ENCODE measurements around the gene ENOX1. TPM values are rescaled to one million over a fixed set of nuclear protein-coding genes. Genes with fewer than 3 reads are reported as not detected.

The ENOX1 gene
- polyA plus RNA-seq, 12 donors = 8.0 to 13.5 (median 10.3) TPM; not detected in 1

GRCh38 chr13:43608400-43609137, 178.2 kb downstream of the ENOX1 start:
- DNase-seq = no peak

GRCh38 chr13:43597599-43597945, 189.2 kb downstream of the ENOX1 start:
- DNase-seq = no peak

- no peak for DNase-seq
These were observed 189.7 kb downstream of the ENOX1 start for GRCh38 chr13:43596924-43597598.

DNA sequence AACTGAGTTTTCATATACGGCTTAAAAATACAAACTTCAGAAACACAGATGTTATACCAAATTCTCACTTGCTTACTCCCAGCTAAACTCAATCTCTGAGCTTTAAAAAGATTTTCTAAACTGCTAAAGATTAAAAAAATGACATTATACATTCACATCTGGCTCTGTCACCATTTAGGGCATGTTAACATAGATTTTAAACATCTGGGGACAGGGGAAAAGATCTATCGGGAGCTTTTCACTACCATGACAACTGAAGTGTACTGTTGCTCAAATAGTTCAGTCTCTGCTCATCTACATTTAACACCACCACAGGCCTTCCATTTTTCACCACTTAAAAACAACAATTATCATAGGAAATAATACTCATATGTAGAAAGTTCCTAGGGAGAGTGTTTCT, 190.8 kb downstream of the ENOX1 start:
- DNase-seq = no peak

DNA sequence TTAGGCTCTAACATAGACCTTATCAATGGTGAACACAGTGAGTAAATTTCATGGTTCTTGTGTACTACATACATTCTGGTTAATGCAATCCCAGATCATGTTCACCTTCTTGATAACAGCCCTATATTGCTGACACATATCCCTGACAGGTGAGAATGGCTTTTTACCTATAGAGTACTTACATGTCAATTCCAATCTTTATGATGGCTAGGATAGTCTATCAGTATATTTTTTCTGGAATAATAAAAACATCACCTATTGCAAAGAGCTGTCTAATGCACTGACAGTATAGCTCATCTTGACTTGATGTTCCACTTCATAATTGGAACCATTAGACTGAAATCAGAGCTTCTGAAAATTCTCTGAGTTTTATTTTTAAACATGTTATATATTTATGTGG, 199.4 kb downstream of the ENOX1 start:
- DNase-seq = no peak

DNA sequence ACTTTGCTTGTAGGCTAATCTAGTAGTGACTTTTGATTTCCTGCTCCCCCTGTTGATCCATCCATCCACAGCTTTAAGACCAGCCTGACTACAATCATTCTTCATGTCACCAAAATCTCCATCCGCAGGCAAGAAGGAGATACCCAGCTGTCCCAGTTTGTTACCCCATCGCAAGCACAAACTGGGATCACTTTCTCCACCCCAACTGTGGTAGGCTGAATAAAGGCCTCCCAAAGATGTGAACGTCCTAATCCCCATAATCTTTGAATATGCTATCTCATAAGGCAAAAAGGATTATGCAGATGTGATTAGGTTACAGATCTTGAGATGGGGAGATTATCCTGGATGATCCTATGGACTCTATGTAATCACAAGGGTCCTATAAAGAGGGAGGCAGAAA, 202.0 kb downstream of the ENOX1 start:
- DNase-seq = no peak

DNA sequence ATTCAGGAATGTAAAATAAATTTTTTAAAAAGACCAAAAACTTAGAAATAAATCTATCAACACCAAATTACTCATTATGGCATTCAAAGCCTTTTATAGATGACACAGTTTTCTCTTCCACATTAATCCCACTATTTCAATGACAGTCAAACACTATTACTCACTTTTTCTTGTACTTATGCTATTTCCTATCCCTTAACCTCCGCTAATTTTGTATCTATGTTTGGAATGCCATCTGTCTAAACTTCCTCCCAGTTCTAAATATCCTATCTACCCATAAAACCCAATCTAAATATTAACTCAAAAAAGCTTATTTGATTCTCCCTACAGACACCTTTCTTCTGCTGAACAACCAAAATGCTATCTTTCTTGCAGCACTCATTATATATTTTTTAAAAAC, 203.5 kb downstream of the ENOX1 start:
- no peak for DNase-seq

DNA sequence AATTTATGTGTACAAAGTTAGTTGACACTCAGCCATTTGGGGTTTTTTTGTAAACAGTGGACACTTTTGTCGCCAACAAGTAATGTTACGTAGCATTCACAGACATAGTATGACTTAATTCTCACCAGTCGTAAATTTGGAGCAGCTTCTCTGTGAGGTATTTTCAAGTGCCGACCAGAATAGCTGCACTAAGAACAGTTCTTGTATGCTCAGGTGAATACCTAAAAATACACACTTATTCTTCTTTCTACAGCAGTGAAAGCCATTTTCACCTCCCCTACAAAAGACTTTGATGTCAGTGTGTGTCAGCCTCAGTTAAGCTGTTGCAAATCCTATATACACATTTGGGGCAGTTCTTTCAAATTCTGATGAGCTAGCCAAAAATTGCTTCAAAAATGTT, 206.5 kb downstream of the ENOX1 start:
- DNase-seq = no peak

DNA sequence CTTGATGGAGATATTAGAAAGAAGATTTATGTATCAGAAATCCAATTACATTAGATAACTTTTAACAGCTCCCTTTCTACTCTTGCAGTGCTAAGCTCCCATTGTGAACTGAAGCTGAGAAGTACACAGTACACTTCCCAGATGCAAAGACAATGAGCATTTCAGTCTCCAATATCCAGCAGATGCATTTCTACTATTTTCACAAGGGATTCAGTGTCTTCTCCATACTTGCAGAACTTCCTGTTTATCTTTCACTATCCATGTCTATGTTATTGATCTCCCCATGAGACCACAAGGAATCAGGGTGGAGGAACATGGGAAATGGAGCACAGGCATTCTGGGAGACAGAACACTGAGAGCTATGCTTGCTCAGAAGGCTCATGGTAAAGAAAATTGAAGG, 207.5 kb downstream of the ENOX1 start:
- no peak for DNase-seq

GRCh38 chr13:43574605-43575004, 212.2 kb downstream of the ENOX1 start:
- no peak for DNase-seq

GRCh38 chr13:43573802-43574514, 212.8 kb downstream of the ENOX1 start:
- DNase-seq = no peak

DNA sequence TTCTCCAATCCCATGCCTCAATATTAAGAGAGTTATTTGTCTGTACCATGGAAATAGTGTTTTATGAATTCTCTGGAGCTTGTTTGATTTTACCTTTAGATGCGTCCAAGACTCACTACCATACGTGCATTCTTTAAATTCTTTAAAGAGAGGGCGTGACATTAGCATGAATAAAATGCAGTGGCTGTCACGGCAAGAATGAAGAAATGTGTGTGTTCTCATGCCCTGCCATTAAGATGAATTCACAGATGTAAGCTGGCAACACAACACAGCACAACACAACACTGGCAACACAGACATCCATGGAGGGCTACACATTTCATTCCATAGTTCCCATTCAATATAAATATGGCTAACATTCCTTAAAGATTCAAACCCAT, 213.4 kb downstream of the ENOX1 start:
- DNase-seq = no peak

DNA sequence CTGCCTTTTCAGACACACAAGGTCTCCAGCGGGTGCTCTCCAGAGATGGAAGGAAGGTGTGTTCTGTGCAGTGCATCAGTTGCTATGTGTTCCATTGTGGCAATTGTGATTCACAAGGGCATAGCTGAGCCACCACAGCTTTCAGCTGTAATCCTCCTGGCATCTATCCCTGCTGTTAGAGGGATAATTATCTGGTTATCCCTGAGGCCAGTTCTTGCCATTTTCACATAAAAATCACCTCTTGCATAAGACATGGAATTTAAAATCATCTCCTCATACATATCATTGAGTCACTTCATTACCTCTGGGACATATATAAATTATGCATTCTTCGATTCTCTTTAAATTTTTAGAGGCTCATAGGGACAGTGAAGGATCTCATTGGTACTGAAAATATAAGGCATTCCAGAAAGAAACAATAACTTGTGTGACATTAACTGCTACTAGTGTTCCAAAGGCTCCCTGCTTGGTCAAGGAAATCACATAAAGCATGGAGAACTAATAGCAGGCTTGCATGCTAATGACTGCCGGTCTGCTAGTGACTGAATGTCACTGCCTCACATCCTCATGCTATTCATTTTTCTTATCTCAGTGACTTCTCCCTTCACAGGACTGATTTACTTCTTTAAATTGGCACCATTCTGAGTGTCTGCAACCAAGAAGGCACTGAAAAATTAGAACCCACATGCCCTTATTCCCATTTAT, 214.0 kb downstream of the ENOX1 start:
- no peak for DNase-seq

- no peak for DNase-seq
These were observed 217.1 kb downstream of the ENOX1 start for GRCh38 chr13:43569658-43570057.

- no peak for DNase-seq
These were observed 219.2 kb downstream of the ENOX1 start for GRCh38 chr13:43567608-43568007.

DNA sequence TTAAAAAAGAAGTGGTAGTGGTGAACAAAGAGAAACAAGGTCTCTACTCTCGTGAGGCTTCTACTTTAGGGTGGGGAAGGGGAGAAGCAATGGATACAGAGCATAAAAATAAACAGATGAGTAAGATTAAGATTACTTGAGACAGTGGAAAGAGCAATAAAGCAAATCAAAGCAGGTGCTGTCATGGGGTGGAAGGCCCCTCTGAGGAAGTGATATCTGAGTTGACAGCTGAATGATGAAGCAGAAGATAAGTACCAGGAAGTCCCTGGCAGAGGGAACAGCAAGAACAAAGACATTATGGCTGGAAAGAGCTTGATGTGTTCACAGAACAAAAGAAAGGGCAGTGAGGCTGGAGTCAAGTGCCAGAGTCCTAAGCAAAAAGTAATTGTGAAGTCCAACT, 221.8 kb downstream of the ENOX1 start:
- DNase-seq = no peak

GRCh38 chr13:43561081-43561480, 225.7 kb downstream of the ENOX1 start:
- no peak for DNase-seq

GRCh38 chr13:43558939-43559338, 227.8 kb downstream of the ENOX1 start:
- DNase-seq = peak; percentile 74

GRCh38 chr13:43558326-43558725, 228.4 kb downstream of the ENOX1 start:
- DNase-seq = no peak

GRCh38 chr13:43555667-43556066, 231.1 kb downstream of the ENOX1 start:
- no peak for DNase-seq

GRCh38 chr13:43551897-43552456, 234.8 kb downstream of the ENOX1 start:
- DNase-seq = no peak

DNA sequence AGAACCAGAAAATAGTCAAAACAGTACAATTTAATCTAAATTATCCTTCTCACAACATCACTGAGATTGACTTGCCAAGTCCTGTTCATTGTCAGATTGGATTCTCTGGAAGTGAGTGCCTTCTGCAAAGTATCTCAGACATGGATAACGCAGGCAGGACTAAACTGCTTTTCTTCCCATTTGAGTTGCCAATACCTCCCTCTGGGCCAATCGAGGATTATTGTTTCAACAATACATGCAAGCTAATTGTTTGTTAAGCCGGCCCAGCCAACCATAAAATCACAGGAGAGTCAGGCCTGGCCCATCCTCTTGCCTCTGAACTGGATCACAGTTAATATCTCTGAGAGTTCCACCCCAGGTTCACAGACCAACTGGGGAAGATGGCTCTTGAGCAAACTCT, 240.0 kb downstream of the ENOX1 start:
- no peak for DNase-seq

Measured in muscle of arm (tissue), 12 donors.